GM18520 (cell line): ENCODE data around the gene AGO4.
A peak's percentile ranks its signal among the peaks of the same experiment; 100 is the strongest.
"Not testable (repeated sequence)": the region's sequence is repeated elsewhere in the genome, so short reads cannot be mapped to it uniquely, and the experiment has no call there.

Experiments used
- ATAC-seq: cut with Tn5 transposase; IDR thresholded peaks from one replicate; pipeline ENCODE4 v1.9.1; 2021; ENCODE audit not compliant: unreplicated experiment

Gene AGO4

DNA sequence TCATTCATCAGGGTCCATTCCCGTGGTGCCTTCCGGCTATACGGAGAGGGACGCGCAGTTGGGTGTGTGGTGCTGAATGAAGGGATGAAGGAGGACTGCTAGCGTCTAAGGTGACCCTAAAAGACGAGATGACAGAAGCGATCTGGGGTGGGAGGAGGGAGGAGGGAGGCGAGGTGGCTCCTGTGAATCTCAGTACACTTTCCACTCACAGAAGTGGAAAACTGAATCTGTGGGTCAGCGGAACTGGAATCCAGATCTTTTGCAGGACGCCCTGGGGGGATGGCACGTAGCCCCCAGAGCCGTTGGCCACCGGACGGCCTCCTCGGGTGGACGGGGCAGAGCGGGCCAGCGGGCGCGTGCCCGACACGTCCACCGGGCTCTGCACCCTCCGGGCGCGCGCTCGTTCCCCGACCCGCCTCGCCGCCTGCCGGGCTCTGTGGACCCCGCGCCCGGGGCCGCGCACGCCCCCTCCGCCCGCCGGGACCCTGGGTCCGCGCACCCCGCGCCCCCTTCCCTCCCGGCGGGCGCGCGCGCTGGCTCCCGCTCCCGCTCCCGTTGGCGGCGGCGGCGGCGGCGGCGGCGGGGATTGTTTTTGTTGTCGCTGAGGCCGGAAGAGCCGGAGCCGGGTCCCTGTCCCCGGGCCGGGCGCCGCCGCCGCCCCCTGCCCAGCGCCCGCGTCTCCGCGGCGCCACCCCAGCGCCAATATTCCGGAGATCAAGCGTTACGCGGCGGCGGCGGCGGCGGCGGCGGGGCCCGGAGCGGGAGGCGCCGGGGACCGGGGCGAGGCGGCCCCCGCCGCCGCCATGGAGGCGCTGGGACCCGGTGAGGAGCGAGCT, at the start of gene AGO4:
Gene AGO4 (plus strand): TSS at position 403 of the 836 bp plus-strand sequence. CDS start 401 bp downstream, at position 804.
- ATAC-seq: no peak

DNA sequence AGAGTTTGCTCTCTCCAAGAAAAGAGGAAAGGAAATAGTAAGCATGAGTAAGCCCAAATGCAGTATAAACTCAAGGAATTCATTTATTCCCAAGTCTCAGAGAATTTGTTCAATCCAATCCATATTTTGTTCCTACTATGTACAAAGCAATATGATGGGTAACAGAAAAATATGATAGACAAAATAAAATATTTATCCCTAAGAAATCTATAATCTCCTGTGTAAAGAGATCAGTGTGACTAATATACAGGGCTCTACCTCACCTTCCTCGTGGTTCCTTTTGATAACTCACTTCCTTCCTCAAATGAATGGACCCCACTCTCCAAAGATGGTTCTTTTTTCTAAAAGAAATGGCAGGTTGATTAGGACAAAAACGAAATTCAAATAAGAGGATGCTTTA, 45.7 kb upstream of the AGO4 start:
- ATAC-seq: no peak

DNA sequence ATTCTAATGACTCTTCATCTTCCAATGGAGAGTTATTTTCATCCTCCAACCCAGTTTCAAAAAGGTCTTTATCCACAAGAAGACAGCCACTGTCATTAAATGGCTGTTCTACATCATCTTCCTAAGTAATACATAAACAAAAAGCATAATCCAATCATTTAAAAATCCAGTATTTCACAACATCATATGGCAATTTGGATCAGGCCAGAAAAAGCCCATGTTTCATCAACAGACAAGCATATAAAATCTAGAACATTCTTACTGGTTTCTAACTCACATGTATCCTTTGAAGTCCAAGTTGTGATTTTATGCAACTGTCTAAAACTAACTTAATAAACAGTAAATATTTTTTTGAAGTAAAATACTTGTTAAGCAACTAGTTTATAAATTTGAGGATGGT, 44.6 kb upstream of the AGO4 start:
- no peak for ATAC-seq

DNA sequence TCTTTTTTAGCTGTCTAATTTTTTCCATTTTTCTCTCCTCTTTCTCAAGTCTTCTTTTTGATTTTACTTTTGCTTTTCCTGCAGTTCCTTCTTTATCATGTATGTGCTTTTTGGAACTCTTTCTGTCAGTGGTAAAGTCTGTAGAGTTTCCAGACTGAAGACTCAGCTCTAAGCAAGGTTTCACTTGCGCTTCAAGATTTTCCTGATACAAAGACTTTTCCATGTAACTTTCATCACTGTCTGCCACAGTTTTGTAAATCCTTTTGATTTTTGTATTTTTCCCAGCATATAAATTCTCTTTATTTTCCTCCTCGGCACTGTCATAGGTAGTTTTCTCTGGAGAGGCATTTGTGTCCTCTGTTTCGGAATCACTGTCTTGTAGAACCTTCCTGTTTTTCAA, 43.5 kb upstream of the AGO4 start:
- no peak for ATAC-seq

DNA sequence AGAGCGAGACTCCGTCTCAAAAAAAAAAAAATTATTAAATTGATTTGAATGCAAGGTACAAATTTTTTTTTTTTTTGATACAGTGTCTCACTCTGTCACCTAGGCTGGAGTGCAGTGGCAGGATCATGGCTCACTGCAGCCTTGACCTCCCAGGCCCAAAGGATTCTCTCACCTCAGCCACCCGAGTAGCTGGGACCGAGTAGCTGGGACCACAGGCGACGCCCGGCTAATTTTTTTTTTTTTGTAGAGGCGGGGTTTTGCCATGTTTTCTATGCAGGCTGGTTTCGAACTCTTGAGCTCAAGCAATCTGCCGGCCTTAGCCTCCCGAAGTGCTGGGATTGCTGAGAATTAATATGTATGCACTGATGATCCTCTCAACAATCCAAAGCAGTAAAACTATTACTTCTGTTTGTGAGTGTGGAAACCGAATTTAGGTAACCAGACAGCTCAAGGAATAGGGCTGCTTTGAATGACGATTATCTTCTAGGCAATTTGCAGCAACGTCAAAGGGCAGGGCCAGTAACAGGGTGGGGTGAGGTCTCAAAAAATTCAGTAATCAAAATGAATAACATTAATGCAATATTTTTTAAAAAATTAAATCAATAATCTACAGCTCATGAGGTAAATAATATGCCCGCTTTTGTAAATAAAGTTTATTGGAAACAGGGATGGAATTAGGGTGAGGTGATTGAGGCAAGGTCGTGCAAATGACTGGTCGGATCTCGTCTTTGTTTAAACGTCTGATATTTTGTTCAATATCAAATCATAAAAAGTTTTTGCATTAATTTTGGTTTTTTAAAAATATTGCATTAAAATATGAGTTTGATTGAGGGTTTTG, 39.2 kb upstream of the AGO4 start:
- ATAC-seq: no peak

GRCh38 chr1:35769188-35769758, 38.5 kb upstream of the AGO4 start:
- peak; percentile 52 for ATAC-seq

DNA sequence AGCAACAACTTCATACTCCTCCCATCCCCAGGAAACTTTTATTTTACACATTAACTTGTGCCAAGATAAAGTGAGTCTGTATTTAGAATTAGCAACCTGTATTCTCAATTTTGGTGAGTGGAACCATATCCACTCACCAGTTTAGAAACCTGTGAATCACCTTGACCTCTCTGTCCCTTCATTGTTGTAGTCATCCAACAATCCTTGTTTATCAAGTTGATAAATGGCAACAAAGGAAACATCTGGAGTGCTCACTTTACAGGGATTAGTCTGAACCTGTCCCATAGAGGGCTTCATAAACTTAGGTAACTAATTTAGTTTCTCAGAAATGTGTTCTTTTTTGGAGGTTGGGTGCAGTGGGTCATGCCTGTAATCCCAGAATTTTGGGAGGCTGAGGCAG, 34.1 kb upstream of the AGO4 start:
- ATAC-seq: no peak

DNA sequence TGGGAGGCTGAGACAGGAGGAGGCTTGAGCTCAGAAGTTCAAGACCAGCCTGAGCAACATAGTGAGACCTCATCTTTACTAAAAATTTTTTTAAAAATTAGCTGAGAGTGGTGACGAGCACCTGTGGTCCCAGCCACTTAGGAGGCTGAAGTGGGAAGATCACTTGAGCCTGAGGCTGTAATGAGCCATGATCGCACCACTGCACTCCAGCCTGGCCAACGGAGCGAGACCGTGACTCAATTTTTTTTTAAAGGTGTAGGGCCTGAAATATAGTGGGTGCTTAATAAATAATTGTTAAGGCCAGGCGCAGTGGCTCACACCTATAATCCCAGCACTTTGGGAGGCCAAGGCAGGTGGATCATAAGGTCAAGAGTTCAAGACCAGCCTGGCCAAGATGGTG, 31.6 kb upstream of the AGO4 start:
- ATAC-seq: not testable (repeated sequence)

DNA sequence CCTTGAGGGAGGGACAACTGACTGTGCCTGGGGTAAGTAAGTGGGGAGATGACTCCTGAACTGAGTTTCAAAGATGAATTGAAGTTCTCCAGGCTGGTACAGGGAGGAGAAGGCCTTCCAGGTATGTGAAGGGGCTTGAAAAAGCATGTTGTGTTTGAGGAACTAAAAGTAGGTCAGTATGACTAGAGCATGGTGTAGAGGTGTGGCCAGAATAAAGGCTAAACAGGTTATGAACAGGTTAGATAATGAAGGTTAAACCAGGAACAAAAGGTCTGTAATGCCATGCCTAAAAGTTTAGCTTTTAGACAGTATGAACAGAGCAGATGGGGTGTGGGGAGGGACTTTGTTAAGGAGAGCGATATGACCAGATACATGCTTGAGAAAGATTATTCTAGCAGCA, 30.7 kb upstream of the AGO4 start:
- ATAC-seq: no peak

- ATAC-seq: no peak
Measured at GRCh38 chr1:35783055-35783583, 24.7 kb upstream of the AGO4 start.

- not testable (repeated sequence) for ATAC-seq
Measured at GRCh38 chr1:35784364-35784763, 23.5 kb upstream of the AGO4 start.

- no peak for ATAC-seq
Measured at GRCh38 chr1:35788139-35788538, 19.7 kb upstream of the AGO4 start.

DNA sequence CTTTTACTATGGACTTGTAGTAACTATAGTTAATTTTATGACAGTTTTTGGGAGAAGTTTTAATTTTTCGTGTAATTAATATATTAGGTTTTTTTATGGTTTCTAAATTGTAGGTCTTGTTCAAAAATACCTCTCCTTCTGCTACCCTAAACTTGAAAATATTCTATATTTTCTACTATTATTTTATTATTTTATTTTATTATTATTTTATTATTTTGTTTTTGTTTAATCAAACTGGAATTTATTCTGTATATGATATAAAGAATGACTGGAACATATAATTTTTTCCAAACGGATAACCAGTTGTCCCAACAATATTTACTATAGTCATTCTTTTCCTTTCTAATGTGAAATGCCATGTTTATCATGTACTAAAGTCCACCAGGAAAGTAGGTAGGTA, 17.1 kb upstream of the AGO4 start:
- no peak for ATAC-seq

GRCh38 chr1:35795295-35795694, 12.5 kb upstream of the AGO4 start:
- ATAC-seq: no peak

GRCh38 chr1:35797380-35797779, 10.4 kb upstream of the AGO4 start:
- no peak for ATAC-seq

DNA sequence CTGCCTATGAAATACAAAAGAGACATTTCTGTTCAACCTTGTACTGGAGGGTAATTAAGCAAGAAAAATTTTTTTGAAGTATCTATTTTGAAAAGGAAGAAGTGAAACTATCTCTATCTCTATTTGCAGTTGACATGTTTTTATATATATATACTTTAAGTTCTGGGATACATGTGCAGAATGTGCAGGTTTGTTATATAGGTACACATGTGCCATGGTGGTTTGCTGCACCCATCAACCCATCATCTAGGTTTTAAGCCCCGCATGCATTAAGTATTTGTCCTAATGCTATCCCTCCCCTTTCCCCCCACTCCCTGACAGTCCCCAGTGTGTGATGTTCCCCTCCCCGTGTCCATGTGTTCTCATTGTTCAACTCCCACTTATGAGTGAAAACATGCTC, 9.8 kb upstream of the AGO4 start:
- not testable (repeated sequence) for ATAC-seq

- ATAC-seq: not testable (repeated sequence)
Measured at GRCh38 chr1:35800167-35800887, 7.5 kb upstream of the AGO4 start.

- ATAC-seq: no peak
Measured at GRCh38 chr1:35808450-35809113, 766 bp downstream of the AGO4 start.

DNA sequence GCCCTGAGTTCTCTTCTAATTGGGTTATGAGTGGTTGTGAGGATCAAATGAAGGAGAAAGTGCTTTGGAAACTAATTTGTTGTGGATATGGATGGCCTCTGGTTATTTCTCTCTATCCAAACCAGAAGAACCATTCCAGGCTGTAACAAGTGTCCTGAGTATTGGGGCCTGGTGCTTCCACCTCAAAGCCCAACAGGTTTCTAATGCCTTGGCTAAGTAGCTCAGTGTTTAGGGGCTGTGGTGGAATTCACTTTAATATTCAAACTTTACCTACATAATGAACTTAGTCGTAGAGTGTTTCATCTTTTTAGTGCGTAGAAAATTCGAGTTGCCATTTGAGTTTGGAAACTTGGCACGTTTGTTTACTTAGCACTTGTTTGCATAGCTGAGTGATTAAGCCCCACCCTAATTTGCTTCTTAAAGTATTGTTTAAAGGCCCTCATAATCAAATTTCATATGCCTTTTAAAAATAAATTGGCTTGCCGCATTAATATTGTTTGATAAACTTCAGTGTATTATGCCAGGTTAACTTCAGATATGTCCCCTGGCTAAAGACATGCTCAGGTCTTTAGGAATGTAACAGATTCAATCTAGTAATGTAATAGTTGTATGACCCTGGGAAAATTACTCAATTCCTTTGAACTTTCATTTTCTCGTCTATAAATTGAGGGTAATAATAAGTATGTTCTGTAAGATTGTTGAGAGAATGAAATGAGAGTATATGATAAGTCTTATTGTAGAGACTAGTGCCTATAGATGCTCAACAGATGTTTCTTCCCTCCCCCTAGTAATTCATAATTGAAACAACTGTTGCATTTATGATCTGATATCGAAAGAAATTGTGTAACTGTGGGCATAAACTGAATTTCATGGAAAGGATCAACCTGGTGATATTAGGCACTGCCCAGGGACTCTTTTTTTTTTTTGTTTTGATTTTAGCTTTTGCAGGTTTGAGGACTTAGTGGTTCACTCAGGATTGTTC, 1.6 kb downstream of the AGO4 start:
- ATAC-seq: no peak
